HG03457 (cell line): ENCODE measurements around the gene GALNT1.
A peak's percentile ranks its signal among the peaks of the same experiment; 100 is the strongest.

Experiments used
- ATAC-seq: cut with Tn5 transposase; IDR thresholded peaks from one replicate; pipeline ENCODE4 v1.9.1; 2021; ENCODE audit warnings: moderate number of reproducible peaks; ENCODE audit not compliant: unreplicated experiment

Gene GALNT1

DNA sequence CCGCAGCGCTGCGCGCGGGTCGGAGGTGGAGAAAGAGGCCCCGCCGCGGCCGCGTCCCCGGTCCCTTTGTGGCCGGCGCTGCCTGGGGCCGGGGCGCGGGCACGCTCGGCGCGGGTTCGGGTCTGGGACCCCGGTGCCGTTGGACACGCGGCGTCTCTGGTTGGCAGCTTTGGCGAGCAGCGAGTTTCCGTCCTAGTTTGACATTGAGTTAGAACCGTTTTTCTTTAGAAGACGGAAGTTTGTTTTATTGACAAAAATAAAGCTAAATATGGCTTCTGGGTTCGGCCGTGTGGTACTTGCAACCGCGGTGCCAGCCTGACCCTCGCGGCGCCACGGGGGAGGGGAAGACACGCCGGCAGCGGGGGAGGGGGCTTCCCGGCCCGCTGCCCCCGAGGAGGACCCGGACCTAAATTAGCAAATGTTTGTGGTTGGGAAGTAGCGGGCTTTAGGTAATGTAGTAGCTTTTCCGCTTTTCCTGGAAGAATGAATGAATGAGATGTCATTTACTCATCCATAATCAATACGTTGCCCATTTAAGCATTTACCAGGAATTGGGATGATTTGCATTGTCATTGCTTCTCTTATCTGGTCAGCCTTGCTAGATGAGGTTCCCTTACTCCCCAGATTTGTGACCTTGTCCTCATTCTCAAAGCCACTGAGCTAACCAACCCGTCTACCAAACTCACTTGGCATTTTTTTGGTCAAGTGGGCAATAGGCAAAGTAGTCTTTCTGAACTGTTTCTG is 530 bp downstream of the GALNT1 start:
- no peak for ATAC-seq

DNA sequence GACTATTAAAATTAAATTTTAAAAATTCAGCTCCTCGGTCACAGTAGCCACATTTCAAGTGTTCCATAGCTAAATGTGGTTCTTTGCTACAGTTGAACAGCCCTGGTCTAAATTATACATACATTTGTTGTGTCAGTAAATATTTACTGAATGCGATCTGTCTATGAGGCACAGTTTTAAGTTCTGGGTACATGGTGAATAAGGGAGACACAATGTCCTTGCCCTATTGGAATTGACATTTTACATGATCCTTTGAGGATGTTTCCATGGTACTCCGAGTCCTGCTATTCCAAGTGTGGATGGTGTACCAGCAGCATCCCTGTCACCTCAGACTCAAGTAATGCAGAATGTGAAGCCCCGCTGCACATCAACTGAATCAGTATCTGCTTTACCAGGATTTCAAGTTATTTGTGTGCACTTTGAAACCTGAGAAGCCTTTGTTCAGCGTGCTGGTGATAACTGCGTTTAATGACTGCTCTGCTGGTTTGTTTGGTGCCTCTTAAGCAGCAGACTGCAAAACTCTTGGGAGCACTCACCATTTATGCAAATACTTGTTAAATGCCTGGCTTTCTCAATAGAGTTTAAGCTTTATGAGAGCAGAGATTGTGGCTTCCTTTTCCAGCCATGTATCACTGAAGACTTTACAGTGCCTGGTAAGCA is 1.5 kb downstream of the GALNT1 start:
- no peak for ATAC-seq

DNA sequence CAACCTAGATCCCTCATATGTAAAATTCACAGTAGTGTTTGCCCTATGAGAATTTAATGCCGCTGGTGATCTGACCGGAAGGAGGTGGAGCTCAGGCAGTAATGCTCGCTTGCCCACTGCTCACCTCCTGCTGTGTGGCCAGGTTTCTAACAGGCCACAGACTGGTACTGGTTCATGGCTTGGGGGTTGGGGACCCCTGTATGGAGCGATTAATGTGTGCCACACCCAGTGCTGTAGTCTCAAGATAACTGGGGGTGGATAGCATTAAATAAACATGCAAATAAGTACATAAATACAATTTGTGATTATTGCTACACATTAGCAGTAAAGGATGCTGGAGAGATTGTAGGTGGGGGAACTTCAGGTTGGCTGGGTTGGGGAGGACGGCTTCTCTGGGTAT is 3.2 kb downstream of the GALNT1 start:
- no peak for ATAC-seq

DNA sequence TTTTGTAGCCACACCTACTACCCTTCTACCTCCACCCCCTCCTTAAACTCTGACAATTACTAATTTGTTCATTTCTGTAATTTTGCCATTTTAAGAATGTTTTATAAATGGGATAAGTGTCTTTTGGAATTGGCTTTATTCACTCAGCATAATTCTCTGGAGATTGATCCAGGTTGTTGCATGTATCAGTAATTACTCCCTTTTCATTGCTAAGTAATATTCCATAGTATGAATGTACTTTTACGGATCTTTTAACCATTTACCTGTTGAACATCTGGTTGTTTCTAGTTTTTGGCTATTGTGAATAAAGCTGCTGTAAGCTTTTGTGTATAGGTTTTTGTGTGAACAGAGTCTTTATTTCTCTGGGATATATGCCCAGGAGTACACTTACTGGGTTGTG is 4.1 kb downstream of the GALNT1 start:
- no peak for ATAC-seq

DNA sequence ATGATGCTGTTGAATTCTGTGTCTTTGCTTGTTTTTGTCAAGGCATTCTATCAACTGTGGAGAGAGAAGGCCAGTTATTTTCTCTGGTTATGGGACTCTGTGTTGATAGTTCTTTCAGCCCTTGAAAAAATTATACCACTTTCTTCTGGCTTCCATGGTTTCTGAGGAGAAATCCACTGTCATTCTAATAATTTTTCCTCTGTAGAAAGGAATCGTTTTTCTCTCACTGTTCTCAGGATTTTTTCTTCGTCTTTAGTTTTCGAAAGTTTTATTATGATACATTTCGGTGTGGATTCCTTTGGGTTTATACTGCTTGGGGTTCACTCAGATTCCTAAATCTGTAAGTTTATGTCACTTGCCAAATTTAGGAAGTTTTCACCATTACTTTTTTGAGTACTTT is 6.6 kb downstream of the GALNT1 start:
- no peak for ATAC-seq

DNA sequence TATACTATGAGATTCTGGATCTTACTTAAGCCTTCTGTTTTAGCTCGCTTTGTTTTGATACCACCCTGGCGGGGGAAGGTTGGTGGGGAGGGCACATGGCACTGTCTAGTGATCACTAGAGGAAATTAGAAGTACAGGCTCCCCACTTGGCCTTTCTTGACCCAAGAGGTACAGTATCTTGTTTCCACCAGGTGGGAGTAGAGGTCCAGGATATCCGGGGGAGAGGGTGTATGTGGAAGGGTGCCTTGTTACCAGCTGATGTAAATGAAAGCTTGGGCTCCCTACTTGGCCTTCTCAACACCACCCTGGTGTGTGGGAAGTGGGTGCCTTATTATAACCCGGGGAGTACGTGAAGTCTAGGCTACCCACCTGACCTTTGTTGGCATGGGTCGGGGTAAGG is 7.5 kb downstream of the GALNT1 start:
- ATAC-seq: no peak

DNA sequence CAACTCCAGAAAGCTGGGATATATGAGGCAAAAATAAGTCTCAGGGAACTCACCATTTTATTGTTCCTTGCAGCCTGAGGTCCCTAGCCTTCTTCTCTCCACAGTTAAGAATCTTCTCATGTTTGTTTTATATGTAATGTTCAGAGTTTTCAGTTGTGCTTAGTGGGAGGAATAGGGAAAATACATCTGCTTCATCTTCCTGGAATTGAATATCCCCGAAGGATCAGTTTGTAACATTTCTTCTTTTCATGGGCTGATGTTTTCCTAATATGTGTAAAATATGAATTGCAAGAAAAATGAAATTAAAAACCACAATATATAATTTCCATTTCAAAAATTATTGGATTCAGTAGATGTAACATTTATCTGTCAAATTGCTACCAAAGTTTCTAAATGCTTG is 8.0 kb downstream of the GALNT1 start:
- no peak for ATAC-seq

DNA sequence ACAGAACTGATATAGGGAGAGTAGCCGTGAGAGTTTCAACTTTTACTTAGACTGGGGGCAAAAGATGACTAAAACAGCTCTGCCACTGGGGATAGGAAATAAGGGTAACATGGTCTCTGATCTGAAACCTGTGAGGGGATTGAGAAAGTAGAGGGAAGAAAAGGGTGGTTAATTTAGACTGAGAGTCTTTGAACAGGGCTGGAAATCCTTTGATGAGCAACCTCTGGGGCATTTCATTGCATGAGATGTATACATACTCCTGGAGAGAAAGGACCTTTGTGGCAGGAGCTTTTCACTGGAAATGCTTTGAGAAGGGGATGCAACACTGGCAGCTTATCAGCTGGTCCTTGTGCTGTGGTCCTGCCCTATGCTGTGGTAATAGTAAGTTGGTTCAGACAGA is 9.4 kb downstream of the GALNT1 start:
- no peak for ATAC-seq

DNA sequence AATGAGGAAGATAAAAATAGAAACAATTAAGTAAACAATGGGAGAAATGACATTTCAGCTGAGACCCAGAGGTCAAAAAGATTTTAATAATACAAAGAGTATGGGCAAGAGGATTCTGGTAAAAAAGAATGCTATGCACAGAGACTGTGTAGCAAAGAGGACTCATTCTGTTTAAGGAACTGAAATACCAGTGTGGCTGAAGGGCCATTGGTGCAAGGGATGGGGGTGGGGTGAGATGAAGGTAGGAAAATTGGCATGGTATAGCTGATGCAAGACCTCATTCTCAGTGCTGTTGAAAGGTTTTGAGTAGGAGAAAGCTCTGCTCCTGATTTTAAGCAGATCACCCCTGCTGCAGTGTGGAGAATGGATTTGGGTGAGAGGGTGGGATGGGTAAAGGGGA is 10.8 kb downstream of the GALNT1 start:
- peak; percentile 99 for ATAC-seq

DNA sequence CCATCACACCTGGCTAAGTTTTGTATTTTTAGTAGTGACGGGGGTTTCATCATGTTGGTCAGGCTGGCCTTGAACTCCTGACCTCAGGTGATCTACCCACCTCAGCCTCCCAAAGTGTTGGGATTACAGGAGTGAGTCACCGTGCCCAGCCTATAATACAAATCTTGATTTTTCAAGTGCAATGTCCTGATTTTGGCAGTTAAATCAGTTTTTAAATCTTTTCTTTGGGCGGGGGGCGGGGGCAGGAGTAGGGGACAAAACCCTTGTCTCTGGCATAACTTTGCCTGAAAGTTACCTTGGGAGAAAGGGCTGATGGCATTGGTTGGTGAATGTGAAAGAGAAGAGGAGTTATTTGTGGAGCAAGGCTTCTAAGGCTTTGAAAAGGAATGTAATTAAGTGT is 12.3 kb downstream of the GALNT1 start:
- no peak for ATAC-seq

DNA sequence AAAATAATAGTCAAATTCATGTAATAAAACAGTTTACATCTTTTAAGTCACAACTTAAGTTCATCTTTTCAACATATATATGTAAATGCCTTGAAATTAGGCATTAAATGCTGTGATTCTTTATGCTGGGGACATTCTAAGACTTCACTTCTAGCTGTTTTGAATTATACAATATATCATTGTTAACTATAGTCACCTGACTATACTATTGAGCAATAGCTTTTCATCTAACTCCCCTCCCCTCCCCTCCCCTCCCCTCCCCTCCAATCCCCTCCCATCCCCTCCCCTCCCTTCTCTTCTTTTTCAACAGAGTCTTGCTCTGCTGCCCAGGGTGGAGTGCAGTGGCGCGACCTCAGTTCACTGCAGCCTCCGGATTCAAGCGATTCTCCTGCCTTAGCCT is 16.2 kb downstream of the GALNT1 start:
- no peak for ATAC-seq

DNA sequence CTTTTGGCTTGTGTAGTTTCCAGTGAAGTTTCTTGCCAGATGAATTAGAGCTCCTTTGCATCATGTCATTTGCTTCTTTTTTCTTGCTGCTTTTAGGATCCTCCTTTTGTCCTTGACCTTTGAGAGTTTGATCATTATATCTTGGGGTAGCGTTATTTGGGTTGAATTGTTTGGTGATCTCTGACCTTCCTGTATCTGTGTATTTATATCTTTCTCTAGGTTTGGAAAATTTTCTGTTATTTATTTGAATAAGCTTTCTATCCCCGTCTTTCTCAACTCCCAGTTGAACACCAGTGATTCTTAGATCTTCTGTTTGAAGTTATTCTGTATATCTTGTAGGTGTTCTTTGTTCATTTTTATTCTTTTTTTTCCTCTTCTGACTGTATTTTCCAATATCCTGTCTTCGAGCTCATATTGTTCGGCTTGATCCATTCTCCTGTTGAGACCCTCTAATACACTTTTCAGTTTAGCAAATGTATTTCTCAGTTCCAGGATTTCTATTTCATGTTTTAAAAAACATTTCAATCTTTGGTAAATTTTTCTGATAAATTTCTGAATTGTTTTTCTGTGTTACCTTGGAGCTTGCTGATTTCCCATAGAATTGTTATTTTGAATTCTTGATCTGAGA is 20.8 kb downstream of the GALNT1 start:
- ATAC-seq: no peak

DNA sequence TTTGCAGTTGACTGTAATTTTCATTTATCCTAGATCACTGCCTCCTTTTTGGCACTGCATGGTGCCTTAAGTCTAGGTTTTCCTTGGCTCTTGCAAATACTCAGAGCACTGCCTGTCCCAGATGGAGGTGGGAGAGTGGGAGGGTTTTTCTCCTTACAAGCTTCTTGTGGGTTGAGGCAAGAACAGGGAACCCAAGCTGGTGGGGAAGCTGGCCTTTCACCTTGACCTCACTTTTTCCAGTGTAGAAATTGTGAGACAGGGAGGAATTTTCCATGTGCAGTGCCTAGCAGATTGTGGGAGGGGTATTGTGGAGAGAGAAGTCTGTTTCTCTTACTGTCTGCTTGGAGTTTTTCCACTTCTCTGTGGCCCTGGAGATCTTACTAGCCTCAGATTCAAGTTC is 21.5 kb downstream of the GALNT1 start:
- no peak for ATAC-seq

DNA sequence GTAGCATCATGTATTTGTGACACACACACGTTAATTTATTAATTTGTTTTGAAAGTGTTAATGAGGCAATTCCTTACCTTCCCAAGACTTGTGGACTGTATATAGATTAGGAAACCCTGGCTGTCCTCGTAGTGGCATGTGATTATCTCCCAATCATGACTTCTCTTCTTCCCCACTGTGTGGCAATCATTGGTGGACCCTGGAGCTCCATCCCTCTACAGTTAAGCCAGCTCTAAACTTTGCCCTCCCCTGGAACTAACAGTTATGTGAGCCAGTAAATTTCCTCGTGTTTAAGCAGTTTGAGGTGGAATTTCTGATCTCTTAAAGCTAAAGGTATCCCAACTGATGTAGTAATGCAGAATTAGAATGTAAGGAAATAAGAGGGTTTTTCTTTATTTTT is 22.0 kb downstream of the GALNT1 start:
- no peak for ATAC-seq

DNA sequence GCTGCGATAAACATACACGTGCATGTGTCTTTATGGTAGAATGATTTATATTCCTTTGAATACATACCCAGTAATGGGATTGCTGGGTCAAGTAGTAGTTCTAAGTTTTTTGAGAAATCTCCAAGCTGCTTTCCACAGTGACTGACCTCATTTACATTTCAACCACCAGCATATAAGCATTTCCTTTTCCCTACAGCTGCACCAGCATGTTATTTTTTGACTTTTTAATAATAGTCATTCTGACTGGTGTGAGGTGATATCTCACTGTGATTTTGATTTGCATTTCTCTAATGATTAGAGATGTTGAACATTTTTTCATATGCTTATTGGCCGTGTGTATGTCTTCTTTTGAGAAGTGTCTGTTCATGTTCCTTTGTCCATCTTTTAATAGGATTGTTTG is 22.8 kb downstream of the GALNT1 start:
- no peak for ATAC-seq

DNA sequence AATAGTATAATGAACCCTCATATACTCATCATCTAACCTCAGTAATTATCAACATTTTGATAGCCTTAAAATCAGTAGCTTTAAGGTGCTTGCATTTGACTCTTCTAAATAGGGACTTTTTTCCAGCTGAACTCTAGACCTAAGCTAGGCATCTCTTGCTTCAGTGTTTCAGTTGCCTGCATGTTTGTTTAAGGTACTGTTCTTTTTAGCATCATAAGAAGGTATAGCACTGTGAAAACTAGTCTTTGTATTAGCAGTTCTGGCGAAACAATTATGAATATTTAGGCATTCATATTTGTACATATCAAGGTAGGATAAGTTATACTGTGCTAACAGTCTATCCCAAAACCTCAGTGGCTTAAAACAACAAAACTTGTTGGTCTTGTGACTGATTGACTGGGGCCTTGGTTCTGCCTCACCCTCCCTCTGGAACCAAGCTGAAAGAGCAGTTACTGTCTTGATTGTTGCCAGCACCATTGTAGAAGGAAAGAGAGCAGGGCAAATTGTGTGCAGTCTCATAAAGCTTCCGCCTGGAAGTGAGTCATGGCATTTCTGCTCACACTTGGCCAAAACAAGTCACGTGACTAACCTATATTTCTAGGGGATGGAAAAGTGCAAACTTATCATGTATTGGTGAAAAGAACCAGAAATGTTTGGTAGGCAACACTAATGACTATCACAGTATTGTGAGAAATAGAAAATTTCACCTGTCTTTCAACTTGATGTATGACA is 24.3 kb downstream of the GALNT1 start:
- no peak for ATAC-seq

DNA sequence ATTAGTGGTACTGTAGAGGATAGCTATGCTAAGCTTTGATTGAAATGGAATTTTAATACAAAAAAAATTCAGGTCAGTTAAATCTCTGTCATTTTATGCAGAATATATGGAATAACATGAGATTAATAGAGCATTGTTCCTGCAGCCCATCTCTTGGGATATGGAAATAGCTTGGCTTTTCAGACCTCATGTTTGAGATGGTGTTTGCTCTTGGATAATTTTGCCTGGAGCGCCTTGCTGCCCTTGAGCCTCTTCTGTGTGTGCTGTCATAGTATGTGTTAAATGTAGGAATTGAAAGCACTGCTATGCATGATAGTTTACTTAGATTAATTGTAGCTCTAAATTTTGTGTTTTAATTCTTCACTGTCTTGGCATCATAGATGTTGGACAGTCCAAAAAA is 27.7 kb downstream of the GALNT1 start:
- ATAC-seq: no peak

DNA sequence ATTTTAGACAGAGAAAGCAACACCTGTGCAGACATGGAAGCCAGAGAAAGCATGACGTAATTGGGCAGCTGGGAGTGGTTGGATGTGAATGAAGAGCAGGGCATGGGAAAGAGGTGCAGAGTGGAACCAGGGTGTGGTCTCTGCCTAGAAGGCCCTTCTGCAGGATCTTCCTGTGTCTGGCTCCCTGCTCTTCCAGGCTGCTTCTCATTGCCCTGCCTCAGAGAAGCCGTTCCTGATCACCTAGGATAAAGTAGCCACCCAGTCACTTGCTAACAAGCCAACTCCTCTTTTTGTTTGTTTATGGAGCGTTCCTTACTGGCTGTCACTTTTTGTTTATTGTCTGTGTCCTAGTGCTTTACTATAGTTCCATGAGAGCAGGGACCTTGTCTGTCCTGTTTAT is 28.5 kb downstream of the GALNT1 start:
- no peak for ATAC-seq

DNA sequence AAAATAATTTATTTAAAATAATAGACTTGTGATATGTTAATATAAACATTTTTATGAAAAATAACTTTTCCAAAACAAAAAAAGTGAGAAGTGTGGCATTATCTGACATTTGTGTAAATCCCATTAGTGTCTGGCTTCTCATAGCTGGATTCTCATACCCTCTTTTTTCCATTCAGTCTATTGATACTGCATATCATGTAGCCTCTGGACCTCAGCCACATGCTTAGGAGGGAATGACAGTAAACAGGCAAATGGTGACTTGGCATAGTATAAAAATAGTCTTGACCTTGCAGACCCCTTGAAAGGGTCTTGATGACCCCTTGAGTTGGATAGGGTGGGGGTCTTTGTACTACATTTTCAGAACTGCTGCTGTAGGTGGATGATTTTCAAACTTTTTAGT is 29.2 kb downstream of the GALNT1 start:
- no peak for ATAC-seq

DNA sequence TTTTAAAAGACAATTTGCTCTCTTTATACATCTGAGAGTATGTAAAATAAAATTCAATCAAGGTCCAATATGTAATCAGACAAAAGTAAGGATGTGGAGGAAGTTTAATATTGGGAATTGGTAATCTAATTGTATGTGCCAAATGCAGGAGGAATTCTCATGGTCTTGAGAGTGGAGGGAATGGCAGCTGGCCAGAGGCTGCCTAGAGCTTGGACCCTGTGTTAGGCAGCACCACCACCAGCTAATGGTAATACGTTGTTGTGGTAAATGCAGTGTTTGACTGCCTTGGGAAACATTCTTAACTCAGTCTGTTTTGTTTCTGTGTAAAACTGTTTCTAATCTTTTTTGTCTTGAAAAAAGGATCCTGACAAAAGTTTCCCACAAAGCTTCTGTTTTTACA is 30.0 kb downstream of the GALNT1 start:
- ATAC-seq: no peak

DNA sequence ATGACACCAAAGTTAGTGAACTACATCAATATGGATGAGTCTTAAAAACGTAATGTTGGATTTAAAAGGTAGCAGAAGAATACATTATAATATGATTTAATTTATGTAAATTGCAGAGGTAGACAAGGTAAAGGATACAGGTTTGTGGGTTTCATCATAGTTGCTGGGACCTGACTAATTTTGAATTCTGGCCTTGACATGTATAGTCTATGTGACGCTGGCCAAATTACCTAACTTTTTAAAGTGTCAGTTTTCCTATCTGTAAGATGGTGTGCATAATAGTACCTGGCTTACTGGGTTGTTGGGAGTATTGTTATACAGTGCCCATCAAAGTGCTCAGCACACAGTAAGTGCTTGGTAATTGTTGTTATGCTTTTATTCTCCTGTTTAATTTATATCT is 34.5 kb downstream of the GALNT1 start:
- no peak for ATAC-seq
